ENCODE data around the gene NR5A1. TPM values are rescaled to one million over a fixed set of nuclear protein-coding genes. Genes with fewer than 3 reads are reported as not detected.

NR5A1 gene
- total and polyA plus RNA-seq, 2 experiments from 2014 or later = 0.21 TPM; not detected in 1

GRCh38 chr9:124452841-124453585, 54.2 kb downstream of the NR5A1 start:
- peak overlapping the region; percentile 76 for H3K4me2 ChIP-seq
- H3F3A ChIP-seq (replicated peaks; ENCODE audit: low read depth) = 0 out of 2 replicates have a peak, but pooled peaks cover 9% of the 10 kb centered on the region
- no peak for TF ChIP-seq POLR2AphosphoS5 (IDR thresholded peaks at IDR 0.05; ENCODE audit: low read depth)
- H3K27ac Mint-ChIP-seq = no peak overlapping the region
- no peaks in the 10 kb centered on the region for H3K79me2 ChIP-seq (replicated peaks; ENCODE audit: insufficient read depth)
- peak overlapping the region; percentile 55 for H3K4me3 Mint-ChIP-seq
- 0 out of 2 replicates have a peak, but pooled peaks cover 8% of the 10 kb centered on the region for H3K4me1 ChIP-seq (ENCODE audit: insufficient read depth)
- H3K4me3 ChIP-seq = peak overlapping the region; percentile 47
- peaks cover 32% of the 10 kb centered on the region for H3K27me3 Mint-ChIP-seq (ENCODE audit: insufficient read depth, low read depth, poor library complexity)
- DNase-seq (ENCODE audit: low spot score) (peak; percentile 54), ATAC-seq (peak; percentile 19)
- H3K27ac ChIP-seq (ENCODE audit: low read depth) = no peak overlapping the region
- no peaks in the 10 kb centered on the region for H3K36me3 ChIP-seq (ENCODE audit: insufficient read depth)
- H4K20me1 ChIP-seq (replicated peaks; ENCODE audit: insufficient read depth) = no peaks in the 10 kb centered on the region
- H3K4me1 Mint-ChIP-seq = peaks cover 17% of the 10 kb centered on the region
- H3K36me3 Mint-ChIP-seq (ENCODE audit: low read depth) = no peaks in the 10 kb centered on the region
- no peaks in the 10 kb centered on the region; the same call in 2 of the 3 replicates for H3K9me3 Mint-ChIP-seq
- peaks cover 27% of the 10 kb centered on the region for H3K27me3 ChIP-seq (ENCODE audit: insufficient read depth)
- peak overlapping the region; percentile 72; the same call in 1 of the 2 replicates for H2AFZ ChIP-seq
- H3K9me2 ChIP-seq (ENCODE audit: insufficient read depth) = no peaks in the 10 kb centered on the region

GRCh38 chr9:124452326-124452725, 54.9 kb downstream of the NR5A1 start:
- Mint-ChIP-seq H3K36me3 (ENCODE audit: low read depth) (no peaks in the 10 kb centered on the region), H3K27me3 (ENCODE audit: insufficient read depth, low read depth, poor library complexity) (peaks cover 33% of the 10 kb centered on the region), H3K4me3 (peak overlapping the region; percentile 43; the same call in 2 of the 3 replicates), H3K4me1 (peaks cover 17% of the 10 kb centered on the region), H3K27ac (no peak overlapping the region), H3K9me3 (no peaks in the 10 kb centered on the region)
- Histone ChIP-seq H3K9me2 (ENCODE audit: insufficient read depth) (no peaks in the 10 kb centered on the region), H3F3A (replicated peaks; ENCODE audit: low read depth) (0 out of 2 replicates have a peak, but pooled peaks cover 9% of the 10 kb centered on the region), H3K36me3 (ENCODE audit: insufficient read depth) (no peaks in the 10 kb centered on the region), H3K79me2 (replicated peaks; ENCODE audit: insufficient read depth) (no peaks in the 10 kb centered on the region), H4K20me1 (replicated peaks; ENCODE audit: insufficient read depth) (no peaks in the 10 kb centered on the region), H3K27ac (ENCODE audit: low read depth) (no peak overlapping the region), H3K27me3 (ENCODE audit: insufficient read depth) (peaks cover 27% of the 10 kb centered on the region), H3K4me2 (no peak overlapping the region), H3K4me3 (no peak overlapping the region), H3K4me1 (ENCODE audit: insufficient read depth) (0 out of 2 replicates have a peak, but pooled peaks cover 8% of the 10 kb centered on the region), H2AFZ (no peak overlapping the region)
- DNase-seq (ENCODE audit: low spot score) (no peak), ATAC-seq (no peak)
- no peak for TF ChIP-seq JUNB (IDR thresholded peaks at IDR 0.05; ENCODE audit: unreplicated experiment)
- no peak for TF ChIP-seq ZNF331 (CRISPR knock-in tag; IDR thresholded peaks at IDR 0.05; ENCODE audit: low read depth)
- no peak for TF ChIP-seq EZH2phosphoT487 (IDR thresholded peaks at IDR 0.05; ENCODE audit: unreplicated experiment)
- TF ChIP-seq ZNF114 (CRISPR knock-in tag; IDR thresholded peaks at IDR 0.05) = no peak
- TF ChIP-seq STAT1 (IDR thresholded peaks at IDR 0.05; ENCODE audit: unreplicated experiment) = no peak

- H3K4me3 ChIP-seq = peak overlapping the region; percentile 67
- H3K27me3 Mint-ChIP-seq (ENCODE audit: insufficient read depth, low read depth, poor library complexity) = peaks cover 32% of the 10 kb centered on the region
- TF ChIP-seq REST (IDR thresholded peaks at IDR 0.05; ENCODE audit: unreplicated experiment) = no peak
- TF ChIP-seq POLR2AphosphoS5 (IDR thresholded peaks at IDR 0.05; ENCODE audit: low read depth) = no peak
- no peak for TF ChIP-seq EZH2phosphoT487 (IDR thresholded peaks at IDR 0.05; ENCODE audit: unreplicated experiment)
- TF ChIP-seq ZNF114 (CRISPR knock-in tag; IDR thresholded peaks at IDR 0.05) = no peak
- no peak for TF ChIP-seq JUNB (IDR thresholded peaks at IDR 0.05; ENCODE audit: unreplicated experiment)
These were observed 56.1 kb downstream of the NR5A1 start for GRCh38 chr9:124450931-124451661.

More at GRCh38 chr9:124450931-124451661, 56.1 kb downstream of the NR5A1 start:
- peak overlapping the region; percentile 74 for H3K4me3 Mint-ChIP-seq
- no peaks in the 10 kb centered on the region for H4K20me1 ChIP-seq (replicated peaks; ENCODE audit: insufficient read depth)
- no peaks in the 10 kb centered on the region for H3K36me3 Mint-ChIP-seq (ENCODE audit: low read depth)
- H3K79me2 ChIP-seq (replicated peaks; ENCODE audit: insufficient read depth) = no peaks in the 10 kb centered on the region
- H3F3A ChIP-seq (replicated peaks; ENCODE audit: low read depth) = 0 out of 2 replicates have a peak, but pooled peaks cover 9% of the 10 kb centered on the region
- H3K4me1 Mint-ChIP-seq = peaks cover 16% of the 10 kb centered on the region
- no peaks in the 10 kb centered on the region for H3K9me2 ChIP-seq (ENCODE audit: insufficient read depth)
- H3K4me2 ChIP-seq = peak overlapping the region; percentile 92
- no peak overlapping the region for H3K27ac Mint-ChIP-seq
- DNase-seq (ENCODE audit: low spot score) (no peak), ATAC-seq (no peak)
- H3K27ac ChIP-seq (ENCODE audit: low read depth) = no peak overlapping the region
- H3K36me3 ChIP-seq (ENCODE audit: insufficient read depth) = no peaks in the 10 kb centered on the region
- peaks cover 27% of the 10 kb centered on the region for H3K27me3 ChIP-seq (ENCODE audit: insufficient read depth)
- peak overlapping the region; percentile 93 for H2AFZ ChIP-seq
- H3K4me1 ChIP-seq (ENCODE audit: insufficient read depth) = 0 out of 2 replicates have a peak, but pooled peaks cover 8% of the 10 kb centered on the region
- H3K9me3 Mint-ChIP-seq = no peaks in the 10 kb centered on the region; the same call in 2 of the 3 replicates

All from GM23338 (cell line).